D721Med (cell line): Measurements from ENCODE around the gene NKD1.

ENCODE experiments used
- DNase-seq: peaks from one replicate; pipeline ENCODE4 v3.0.0; 2011; ENCODE audit warnings: low spot score; ENCODE audit not compliant: insufficient read length
- FAIRE-seq: peaks from 2 replicates; lab custom pipeline; 2011; peaks lifted over from hg19 to GRCh38; lab: Jason Lieb, UNC
- CTCF ChIP-seq: IDR thresholded peaks from 2 replicates; pipeline ENCODE4 v1.5.1; 2012; ENCODE audit warnings: mild to moderate bottlenecking, control low read depth; ENCODE audit not compliant: insufficient read depth; ENCODE audit errors: missing control alignments

NKD1 gene

GRCh38 chr16:50580180-50580798 lies 32.1 kb downstream of the NKD1 start:
- no peak for TF ChIP-seq CTCF
- DNase-seq (no peak), FAIRE-seq (no peak)

- no peak for TF ChIP-seq CTCF
- FAIRE-seq, result no peak
- no peak for DNase-seq
These were observed 33.6 kb downstream of the NKD1 start for GRCh38 chr16:50581845-50582244.

- DNase-seq, result no peak
- no peak for TF ChIP-seq CTCF
- no peak for FAIRE-seq
These were observed 35.0 kb downstream of the NKD1 start for GRCh38 chr16:50583211-50583610.

- no peak for TF ChIP-seq CTCF
- FAIRE-seq, result no peak
- no peak for DNase-seq
These were observed 36.0 kb downstream of the NKD1 start for GRCh38 chr16:50584033-50584722.

- FAIRE-seq, result no peak
- no peak for TF ChIP-seq CTCF
- DNase-seq, result no peak
These were observed 37.2 kb downstream of the NKD1 start for GRCh38 chr16:50585331-50585776.

GRCh38 chr16:50587543-50587942 lies 39.3 kb downstream of the NKD1 start:
- no peak for DNase-seq
- no peak for TF ChIP-seq CTCF
- no peak for FAIRE-seq

- FAIRE-seq, result no peak
These were observed 40.1 kb downstream of the NKD1 start for GRCh38 chr16:50588276-50588675.

More at GRCh38 chr16:50588276-50588675, 40.1 kb downstream of the NKD1 start:
- no peak for TF ChIP-seq CTCF
- DNase-seq, result no peak
